Tibial nerve (tissue), 4 donors: ENCODE data around the gene ZNF768. TPM values are rescaled to one million over a fixed set of nuclear protein-coding genes. Genes with fewer than 3 reads are reported as not detected.

Experiments
- DNase-seq, 2 donors: peaks; one replicate each; pipeline ENCODE4 v3.0.0-alpha.2; 2019; ENCODE audit warnings: low spot score in 2 of 2
- H3K27ac ChIP-seq, 4 donors: fragments of 200-600 bp; sonication (generic) in 3 of 4; one replicate each; pipeline ENCODE4 v1.5.1; 2017 to 2019; ENCODE audit warnings: mild to moderate bottlenecking in 1 of 4
- H3K27me3 ChIP-seq, 2 donors: fragments of 200-600 bp; sonication (generic) in 1 of 2; one replicate each; pipeline versions ENCODE4 v1.5.1 to v1.6.0; 2017 to 2019
- H3K36me3 ChIP-seq, 3 donors: fragments of 200-600 bp; sonication (generic); one replicate each; pipeline ENCODE4 v1.5.1; 2018 to 2019
- H3K4me1 ChIP-seq, 4 donors: fragments of 200-600 bp; sonication (generic) in 3 of 4; one replicate each; pipeline ENCODE4 v1.5.1; 2017 to 2019
- H3K4me3 ChIP-seq, 4 donors: fragments of 200-600 bp; sonication (generic) in 3 of 4; one replicate each; pipeline ENCODE4 v1.5.1; 2017 to 2019; ENCODE audit warnings: mild to moderate bottlenecking in 1 of 4, moderate library complexity in 1 of 4
- H3K9me3 ChIP-seq, 4 donors: fragments of 200-600 bp; sonication (generic) in 3 of 4; one replicate each; pipeline ENCODE4 v1.5.1; 2017 to 2019
- EP300 ChIP-seq, 2 donors: sonication (generic); formaldehyde crosslinking; IDR thresholded peaks; one replicate each; pipeline ENCODE4 v1.6.1; 2017; ENCODE audit warnings: antibody characterized with exemption in 2 of 2, mild to moderate bottlenecking in 1 of 2
- POLR2A ChIP-seq, 2 donors: fragments of 450-650 bp; IDR thresholded peaks; one replicate each; pipeline ENCODE4 v1.6.1; 2017; ENCODE audit warnings: antibody characterized with exemption in 2 of 2, mild to moderate bottlenecking in 2 of 2, moderate library complexity in 2 of 2
- WGBS, 2 donors: methylation state at CpG; one replicate each; pipeline ENCODE4 v1.1.5; 2018; 5-methylcytosine and 5-hydroxymethylcytosine counted together
- small RNA-seq: library from RNA; depleted of rRNA; stranded (forward); fragments of <200 nt; gene quantifications from one replicate; pipeline ENCODE3, GENCODE V24; 2016
- total RNA-seq, 4 donors: library from RNA; depleted of rRNA; stranded (reverse); fragments of >200 nt; gene quantifications; one replicate each; pipeline ENCODE4 v1.1.0, GENCODE V29; 2016
- TF ChIP-seq, protein P1 (sequence below), 5 experiments: fragments of 200-600 bp in 3 of 5; fragments of 450-650 bp in 2 of 5; sonication (generic) in 3 of 5; IDR thresholded peaks; one replicate each; pipeline ENCODE4 v1.5.1; 2016 to 2019; ENCODE audit warnings: antibody characterized with exemption in 5 of 5, mild to moderate bottlenecking in 3 of 5, moderate library complexity in 2 of 5

The ZNF768 gene
- total RNA-seq, 4 donors from 2014 or later = 22.8 to 40.2 (median 31.8) TPM

GRCh38 chr16:30476991-30477390, 49.4 kb downstream of the ZNF768 start:
- peaks cover 0 to 29% of the 10 kb centered on the region in 2 donors for H3K27me3 ChIP-seq
- no peak overlapping the region for H3K4me3 ChIP-seq
- TF ChIP-seq EP300 (IDR thresholded peaks at IDR 0.05) (no peak), POLR2A (IDR thresholded peaks at IDR 0.05) (no peak)
- TF ChIP-seq, protein P1, sequence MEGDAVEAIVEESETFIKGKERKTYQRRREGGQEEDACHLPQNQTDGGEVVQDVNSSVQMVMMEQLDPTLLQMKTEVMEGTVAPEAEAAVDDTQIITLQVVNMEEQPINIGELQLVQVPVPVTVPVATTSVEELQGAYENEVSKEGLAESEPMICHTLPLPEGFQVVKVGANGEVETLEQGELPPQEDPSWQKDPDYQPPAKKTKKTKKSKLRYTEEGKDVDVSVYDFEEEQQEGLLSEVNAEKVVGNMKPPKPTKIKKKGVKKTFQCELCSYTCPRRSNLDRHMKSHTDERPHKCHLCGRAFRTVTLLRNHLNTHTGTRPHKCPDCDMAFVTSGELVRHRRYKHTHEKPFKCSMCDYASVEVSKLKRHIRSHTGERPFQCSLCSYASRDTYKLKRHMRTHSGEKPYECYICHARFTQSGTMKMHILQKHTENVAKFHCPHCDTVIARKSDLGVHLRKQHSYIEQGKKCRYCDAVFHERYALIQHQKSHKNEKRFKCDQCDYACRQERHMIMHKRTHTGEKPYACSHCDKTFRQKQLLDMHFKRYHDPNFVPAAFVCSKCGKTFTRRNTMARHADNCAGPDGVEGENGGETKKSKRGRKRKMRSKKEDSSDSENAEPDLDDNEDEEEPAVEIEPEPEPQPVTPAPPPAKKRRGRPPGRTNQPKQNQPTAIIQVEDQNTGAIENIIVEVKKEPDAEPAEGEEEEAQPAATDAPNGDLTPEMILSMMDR (IDR thresholded peaks at IDR 0.05) = no peak
- DNase-seq = no peak
- 66 to 72% methylated on average over 3 of the region's 3 CpGs for WGBS, 2 donors
- no peaks in the 10 kb centered on the region for H3K4me1 ChIP-seq
- no peak overlapping the region for H3K27ac ChIP-seq
- H3K36me3 ChIP-seq = no peaks in the 10 kb centered on the region
- no peaks in the 10 kb centered on the region for H3K9me3 ChIP-seq

DNA sequence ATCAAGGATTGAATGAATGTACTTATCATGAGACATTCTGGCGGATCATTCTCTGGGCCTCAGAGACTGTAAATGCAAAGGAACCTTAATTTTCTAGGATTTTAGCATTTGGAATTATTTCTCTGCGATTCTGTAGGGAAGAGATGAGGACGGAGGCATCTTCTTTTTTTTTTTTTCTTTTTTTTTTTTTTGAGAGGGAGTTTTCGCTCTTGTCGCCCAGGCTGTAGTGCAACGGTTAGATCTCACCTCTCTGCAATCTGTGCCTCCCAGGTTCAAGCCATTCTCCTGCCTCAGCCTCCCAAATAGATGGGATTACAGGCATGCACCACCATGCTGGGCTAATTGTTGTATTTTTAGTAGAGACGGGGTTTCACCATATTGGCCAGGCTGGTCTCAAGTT, 51.7 kb downstream of the ZNF768 start:
- peaks cover 0 to 35% of the 10 kb centered on the region in 2 donors for H3K27me3 ChIP-seq
- no peaks in the 10 kb centered on the region for H3K36me3 ChIP-seq
- 83 to 86% methylated on average over 7 of the region's 7 CpGs for WGBS, 2 donors
- no peak overlapping the region for H3K4me3 ChIP-seq
- no peak overlapping the region for H3K27ac ChIP-seq
- DNase-seq = no peak
- H3K4me1 ChIP-seq = no peaks in the 10 kb centered on the region
- TF ChIP-seq, protein P1 (IDR thresholded peaks at IDR 0.05) = no peak
- TF ChIP-seq EP300 (IDR thresholded peaks at IDR 0.05) (no peak), POLR2A (IDR thresholded peaks at IDR 0.05) (no peak)
- H3K9me3 ChIP-seq = no peaks in the 10 kb centered on the region

DNA sequence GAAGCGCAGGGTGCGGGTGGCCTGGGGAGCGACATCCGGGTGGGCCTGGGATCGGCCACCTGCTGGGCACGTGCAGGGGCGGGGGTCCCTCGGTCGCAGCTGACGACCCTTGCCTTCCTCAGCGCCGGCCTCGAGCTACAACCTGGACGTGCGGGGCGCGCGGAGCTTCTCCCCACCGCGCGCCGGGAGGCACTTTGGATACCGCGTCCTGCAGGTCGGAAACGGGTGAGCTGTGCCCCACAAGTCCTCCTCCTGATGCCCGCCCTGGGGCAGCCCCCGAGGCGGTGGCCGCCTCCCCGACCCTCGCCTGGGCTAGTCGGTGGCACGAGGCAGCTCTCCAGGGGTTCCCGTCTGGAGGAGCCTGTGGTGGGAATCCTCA, 52.3 kb downstream of the ZNF768 start:
- Histone ChIP-seq H3K27ac (peak overlapping the region in 1 of 4 donors; percentile 53), H3K4me1 (no peaks in the 10 kb centered on the region), H3K4me3 (peak overlapping the region in 2 of 4 donors; percentile 1 to 23), H3K9me3 (no peaks in the 10 kb centered on the region), H3K27me3 (peaks cover 0 to 35% of the 10 kb centered on the region in 2 donors), H3K36me3 (no peaks in the 10 kb centered on the region)
- TF ChIP-seq EP300 (IDR thresholded peaks at IDR 0.05) = no peak
- TF ChIP-seq, protein P1 (IDR thresholded peaks at IDR 0.05) = no peak
- no peak for TF ChIP-seq POLR2A (IDR thresholded peaks at IDR 0.05)
- WGBS, 2 donors = 30% methylated on average over 35 of the region's 35 CpGs; no CpG with 5 or more reads in 1 of the 2 donors
- no peak for DNase-seq

Small RNA genes lying within 50 kb of the gene (small RNA-seq; reads per million reads assigned to genes)
- gene MIR4518 (not detected), gene RNU7-61P (not detected)

Other genes with a start within 250 kb of the ZNF768 start
- gene CD2BP2, start 171.3 kb downstream of the ZNF768 start, total RNA-seq = 10 to 100 TPM; 31.8 to 42.7 (median 36.1) TPM
- 10 to 100 TPM; 25.6 to 52.2 (median 31.1) TPM for gene TBC1D10B, start 156.1 kb downstream of the ZNF768 start, total RNA-seq
- gene MYL11, start 151.8 kb downstream of the ZNF768 start, total RNA-seq = not detected
- gene SEPTIN1, start 144.0 kb downstream of the ZNF768 start, total RNA-seq = 1 to 10 TPM in 3 of 4 donors, not detected in 1; 1.4 to 4.8 (median 3.6) TPM
- 1 to 10 TPM; 5.5 to 7.5 (median 7.3) TPM for gene ZNF48, start 131.1 kb downstream of the ZNF768 start, total RNA-seq
- gene ZNF771, start 119.0 kb downstream of the ZNF768 start, total RNA-seq = 10 to 100 TPM; 35.8 to 48.2 (median 43.0) TPM
- gene DCTPP1, start 96.5 kb downstream of the ZNF768 start, total RNA-seq = 10 to 100 TPM; 12.1 to 20.7 (median 16.1) TPM
- gene SEPHS2, start 80.7 kb downstream of the ZNF768 start, total RNA-seq = 10 to 100 TPM; 26.2 to 36.5 (median 33.5) TPM
- 1 to 10 TPM; 2.4 to 8.8 (median 2.9) TPM for gene ITGAL, start 53.8 kb downstream of the ZNF768 start, total RNA-seq
- 10 to 100 TPM; 17.4 to 22.2 (median 19.6) TPM for gene ZNF747, start 8.3 kb upstream of the ZNF768 start, total RNA-seq
- gene ZNF764, start 31.8 kb upstream of the ZNF768 start, total RNA-seq = 10 to 100 TPM; 12.5 to 16.7 (median 15.3) TPM
- 10 to 100 TPM; 15.7 to 28.6 (median 22.9) TPM for gene ZNF688, start 45.1 kb upstream of the ZNF768 start, total RNA-seq
- 10 to 100 TPM; 12.0 to 17.1 (median 14.9) TPM for gene ZNF785, start 59.1 kb upstream of the ZNF768 start, total RNA-seq
- gene ZNF689, start 83.8 kb upstream of the ZNF768 start, total RNA-seq = 10 to 100 TPM in 2 of 4 donors, 1 to 10 TPM in 2; 7.8 to 11.7 (median 10.0) TPM
- gene PRR14, start 124.4 kb upstream of the ZNF768 start, total RNA-seq = 10 to 100 TPM; 37.4 to 43.7 (median 40.1) TPM
- 10 to 100 TPM; 26.2 to 46.8 (median 31.7) TPM for gene FBRS, start 131.9 kb upstream of the ZNF768 start, total RNA-seq
- gene SRCAP, start 172.6 kb upstream of the ZNF768 start, total RNA-seq = 10 to 100 TPM; 17.2 to 42.6 (median 31.0) TPM
- 10 to 100 TPM; 29.9 to 46.2 (median 33.3) TPM for gene PHKG2, start 221.9 kb upstream of the ZNF768 start, total RNA-seq
- 10 to 100 TPM in 1 of 4 donors, 1 to 10 TPM in 3; 3.7 to 12.6 (median 8.2) TPM for gene CFAP119, start 235.5 kb upstream of the ZNF768 start, total RNA-seq
- 100 to 1,000 TPM in 1 of 4 donors, 10 to 100 TPM in 3; 71.7 to 127 (median 91.5) TPM for gene RNF40, start 235.8 kb upstream of the ZNF768 start, total RNA-seq